ENCODE results near the gene PRAMEF1. TPM values are rescaled to one million over a fixed set of nuclear protein-coding genes. Genes with fewer than 3 reads are reported as not detected.
"Not testable (repeated sequence)": the region's sequence is repeated elsewhere in the genome, so short reads cannot be mapped to it uniquely, and the experiment has no call there.

PRAMEF1 gene
- total RNA-seq, 4 donors from 2014 or later = not detected

DNA sequence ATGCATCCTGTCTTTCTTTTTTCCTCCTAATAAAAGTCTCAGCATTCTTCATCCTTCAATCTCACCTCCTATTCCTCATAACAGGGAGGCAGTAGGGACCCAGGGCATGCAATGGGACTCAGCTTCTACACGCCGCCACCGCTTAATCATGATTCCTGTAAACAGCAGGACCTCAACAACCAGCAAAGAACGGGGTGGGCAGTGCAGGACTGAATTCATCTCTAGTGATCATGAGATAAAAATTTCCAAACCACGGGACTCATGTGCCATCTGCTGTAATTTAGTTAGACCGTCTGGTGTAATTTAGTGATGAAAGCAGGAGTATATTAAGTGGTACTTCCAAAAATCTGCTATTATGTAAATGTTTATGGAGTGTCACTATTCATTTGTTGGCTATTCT lies 12.3 kb upstream of the PRAMEF1 start:
- H3K9me3 ChIP-seq = peaks cover 1 to 3% of the 10 kb centered on the region in 2 donors
- DNase-seq = no peak
- H3K4me3 ChIP-seq = no peak overlapping the region
- no peaks in the 10 kb centered on the region for H3K36me3 ChIP-seq
- H3K27me3 ChIP-seq = no peaks in the 10 kb centered on the region
- H3K4me1 ChIP-seq = no peaks in the 10 kb centered on the region
- intact Hi-C loops (cut with DNase I; ENCODE audit: low total_unique reads) = no loop called here
- in situ Hi-C loops (cut with MboI; ENCODE audit: low pct_ligation_motif_present in 1 of 4, low pct_unique_long_range_greater_than_20kb in 1 of 4, low sequenced_read_pairs in 3 of 4) = no loop called here
- no peak overlapping the region for H3K27ac ChIP-seq
- TF ChIP-seq, protein P1, sequence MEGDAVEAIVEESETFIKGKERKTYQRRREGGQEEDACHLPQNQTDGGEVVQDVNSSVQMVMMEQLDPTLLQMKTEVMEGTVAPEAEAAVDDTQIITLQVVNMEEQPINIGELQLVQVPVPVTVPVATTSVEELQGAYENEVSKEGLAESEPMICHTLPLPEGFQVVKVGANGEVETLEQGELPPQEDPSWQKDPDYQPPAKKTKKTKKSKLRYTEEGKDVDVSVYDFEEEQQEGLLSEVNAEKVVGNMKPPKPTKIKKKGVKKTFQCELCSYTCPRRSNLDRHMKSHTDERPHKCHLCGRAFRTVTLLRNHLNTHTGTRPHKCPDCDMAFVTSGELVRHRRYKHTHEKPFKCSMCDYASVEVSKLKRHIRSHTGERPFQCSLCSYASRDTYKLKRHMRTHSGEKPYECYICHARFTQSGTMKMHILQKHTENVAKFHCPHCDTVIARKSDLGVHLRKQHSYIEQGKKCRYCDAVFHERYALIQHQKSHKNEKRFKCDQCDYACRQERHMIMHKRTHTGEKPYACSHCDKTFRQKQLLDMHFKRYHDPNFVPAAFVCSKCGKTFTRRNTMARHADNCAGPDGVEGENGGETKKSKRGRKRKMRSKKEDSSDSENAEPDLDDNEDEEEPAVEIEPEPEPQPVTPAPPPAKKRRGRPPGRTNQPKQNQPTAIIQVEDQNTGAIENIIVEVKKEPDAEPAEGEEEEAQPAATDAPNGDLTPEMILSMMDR (IDR thresholded peaks at IDR 0.05) = no peak
- TF ChIP-seq EP300 (IDR thresholded peaks at IDR 0.05; ENCODE audit: low read depth) (no peak), POLR2AphosphoS5 (IDR thresholded peaks at IDR 0.05) (no peak)
- 76 to 100% methylated on average over 1 to 6 of the region's 6 CpGs for WGBS, 2 donors (ENCODE audit: low coverage in 1 of 2)

GRCh38 chr1:12781488-12781887 lies 9.7 kb upstream of the PRAMEF1 start:
- in situ Hi-C loops (cut with MboI; ENCODE audit: low pct_ligation_motif_present in 1 of 4, low pct_unique_long_range_greater_than_20kb in 1 of 4, low sequenced_read_pairs in 3 of 4); DNase-seq; H3K4me1 ChIP-seq; H3K36me3 ChIP-seq; intact Hi-C loops (cut with DNase I; ENCODE audit: low total_unique reads); H3K4me3 ChIP-seq; H3K27me3 ChIP-seq; H3K27ac ChIP-seq: not testable (repeated sequence)
- 51% methylated on average over 5 of the region's 5 CpGs; no CpG with 5 or more reads in 1 of the 2 donors for WGBS, 2 donors (ENCODE audit: low coverage in 1 of 2)
- H3K9me3 ChIP-seq = peaks cover 3 to 13% of the 10 kb centered on the region in 2 donors

DNA sequence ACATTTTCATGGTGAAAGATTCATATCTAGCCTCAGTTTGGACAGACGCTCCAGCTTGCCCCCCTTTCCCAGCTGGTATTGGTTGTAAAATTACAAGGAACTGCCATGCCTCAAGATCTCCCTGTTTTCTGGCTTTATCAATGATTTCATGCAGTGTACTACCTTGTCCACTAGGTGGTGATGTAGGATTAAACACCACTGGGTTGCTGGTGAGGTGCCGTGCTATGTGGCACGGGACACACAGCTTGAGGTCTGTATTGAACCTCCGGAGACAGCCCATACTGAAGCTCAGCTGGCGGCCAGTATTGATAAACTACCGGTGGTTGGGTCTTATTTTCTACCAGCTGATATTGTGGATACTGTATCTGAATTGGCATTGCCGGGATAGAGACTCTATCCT lies 7.4 kb upstream of the PRAMEF1 start:
- H3K36me3 ChIP-seq; DNase-seq; intact Hi-C loops (cut with DNase I; ENCODE audit: low total_unique reads); H3K4me3 ChIP-seq; H3K27me3 ChIP-seq; H3K4me1 ChIP-seq; H3K27ac ChIP-seq; in situ Hi-C loops (cut with MboI; ENCODE audit: low pct_ligation_motif_present in 1 of 4, low pct_unique_long_range_greater_than_20kb in 1 of 4, low sequenced_read_pairs in 3 of 4): not testable (repeated sequence)
- 52% methylated on average over 6 of the region's 7 CpGs; no CpG with 5 or more reads in 1 of the 2 donors for WGBS, 2 donors (ENCODE audit: low coverage in 1 of 2)
- peaks cover 3 to 13% of the 10 kb centered on the region in 2 donors for H3K9me3 ChIP-seq

- DNase-seq; H3K36me3 ChIP-seq; H3K27me3 ChIP-seq; H3K4me1 ChIP-seq; in situ Hi-C loops (cut with MboI; ENCODE audit: low pct_ligation_motif_present in 1 of 4, low pct_unique_long_range_greater_than_20kb in 1 of 4, low sequenced_read_pairs in 3 of 4); H3K27ac ChIP-seq; intact Hi-C loops (cut with DNase I; ENCODE audit: low total_unique reads); H3K4me3 ChIP-seq: not testable (repeated sequence)
- peaks cover 3 to 13% of the 10 kb centered on the region in 2 donors for H3K9me3 ChIP-seq
- 85 to 91% methylated on average over 7 to 8 of the region's 8 CpGs for WGBS, 2 donors (ENCODE audit: low coverage in 1 of 2)
Observed at GRCh38 chr1:12784729-12785128, 6.5 kb upstream of the PRAMEF1 start.

GRCh38 chr1:12798911-12799310 lies 7.7 kb downstream of the PRAMEF1 start:
- no peaks in the 10 kb centered on the region for H3K9me3 ChIP-seq
- DNase-seq = no peak
- no peaks in the 10 kb centered on the region for H3K36me3 ChIP-seq
- H3K27me3 ChIP-seq = no peaks in the 10 kb centered on the region
- no peak overlapping the region for H3K4me3 ChIP-seq
- in situ Hi-C loops (cut with MboI; ENCODE audit: low pct_ligation_motif_present in 1 of 4, low pct_unique_long_range_greater_than_20kb in 1 of 4, low sequenced_read_pairs in 3 of 4) = no loop called here
- TF ChIP-seq, protein P1 (IDR thresholded peaks at IDR 0.05) = no peak
- no peak for TF ChIP-seq EP300 (IDR thresholded peaks at IDR 0.05; ENCODE audit: low read depth)
- TF ChIP-seq POLR2AphosphoS5 (IDR thresholded peaks at IDR 0.05) = no peak
- TF ChIP-seq POLR2A (IDR thresholded peaks at IDR 0.05) = no peak
- intact Hi-C loops (cut with DNase I; ENCODE audit: low total_unique reads) = no loop called here
- no peaks in the 10 kb centered on the region for H3K4me1 ChIP-seq
- no peak overlapping the region for H3K27ac ChIP-seq
- 71% methylated on average over 4 of the region's 4 CpGs; no CpG with 5 or more reads in 1 of the 2 donors for WGBS, 2 donors (ENCODE audit: low coverage in 1 of 2)

GRCh38 chr1:12799730-12800129 lies 8.5 kb downstream of the PRAMEF1 start:
- no peak overlapping the region for H3K4me3 ChIP-seq
- DNase-seq = no peak
- no peaks in the 10 kb centered on the region for H3K36me3 ChIP-seq
- TF ChIP-seq POLR2AphosphoS5 (IDR thresholded peaks at IDR 0.05) = no peak
- TF ChIP-seq, protein P1 (IDR thresholded peaks at IDR 0.05) = no peak
- no peak for TF ChIP-seq EP300 (IDR thresholded peaks at IDR 0.05; ENCODE audit: low read depth)
- no peak for TF ChIP-seq POLR2A (IDR thresholded peaks at IDR 0.05)
- 22 to 42% methylated on average over 2 of the region's 2 CpGs for WGBS, 2 donors (ENCODE audit: low coverage in 1 of 2)
- in situ Hi-C loops (cut with MboI; ENCODE audit: low pct_ligation_motif_present in 1 of 4, low pct_unique_long_range_greater_than_20kb in 1 of 4, low sequenced_read_pairs in 3 of 4) = no loop called here
- H3K4me1 ChIP-seq = no peaks in the 10 kb centered on the region
- intact Hi-C loops (cut with DNase I; ENCODE audit: low total_unique reads) = no loop called here
- no peaks in the 10 kb centered on the region for H3K27me3 ChIP-seq
- no peak overlapping the region for H3K27ac ChIP-seq
- H3K9me3 ChIP-seq = no peaks in the 10 kb centered on the region
